SK-N-MC (cell line): ENCODE data around the gene CEP250.

Source experiments
- EZH2 ChIP-seq: fragments of 200-600 bp; sonication (generic); IDR thresholded peaks from one replicate; pipeline ENCODE4 v1.6.1; 2017; ENCODE audit warnings: antibody characterized with exemption
- FOXP2 ChIP-seq: optimal IDR thresholded peaks from 2 replicates; pipeline ENCODE3; 2011; ENCODE audit warnings: mild to moderate bottlenecking, moderate library complexity; ENCODE audit not compliant: insufficient read depth; ENCODE audit errors: extremely low read length, control extremely low read depth

DNA sequence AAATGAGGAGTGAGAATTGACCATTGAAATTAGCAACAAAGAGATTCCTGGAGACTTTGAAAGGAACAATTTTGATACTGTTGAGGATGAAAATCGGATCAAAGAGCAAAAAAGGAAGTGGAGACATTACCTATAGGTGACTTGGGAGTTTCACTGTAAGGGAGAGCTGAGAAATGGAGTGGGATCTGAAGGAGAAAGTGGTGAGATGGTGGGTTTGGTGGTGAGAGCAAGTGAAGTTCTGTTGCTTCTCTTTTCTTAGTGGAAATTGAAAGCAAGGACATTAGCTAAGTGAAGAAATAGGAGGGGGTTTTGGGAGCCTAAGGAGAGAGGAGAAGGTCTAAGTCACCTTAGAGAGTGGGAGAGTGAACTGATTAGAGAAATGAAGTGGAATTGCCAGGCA lies 90.7 kb downstream of the CEP250 start:
- TF ChIP-seq EZH2 (no peak), FOXP2 (no peak)
